Fibroblast of villous mesenchyme (primary cell): Measurements from ENCODE around the gene E2F2. TPM values are rescaled to one million over a fixed set of nuclear protein-coding genes. Genes with fewer than 3 reads are reported as not detected.

ENCODE experiments used
- DNase-seq: peaks from one replicate; pipeline ENCODE4 v3.0.0-alpha.2; 2010; ENCODE audit warnings: low read depth
- H3K4me3 ChIP-seq: 2 replicates; pipeline ENCODE4 v1.5.1; 2011; ENCODE audit warnings: low read depth, mild to moderate bottlenecking, low read length
- total RNA-seq: library from RNA; depleted of rRNA; stranded (reverse); fragments of >200 nt; gene quantifications from 2 replicates; pipeline ENCODE4 v1.2.3, GENCODE V29; 2012
- TF ChIP-seq, protein P1 (sequence below): IDR thresholded peaks from 2 replicates; pipeline ENCODE4 v1.5.1; 2012; ENCODE audit warnings: low read depth, mild to moderate bottlenecking, low read length; ENCODE audit not compliant: insufficient read depth

Gene E2F2
- total RNA-seq, 1 donor, result 2.2 TPM

DNA sequence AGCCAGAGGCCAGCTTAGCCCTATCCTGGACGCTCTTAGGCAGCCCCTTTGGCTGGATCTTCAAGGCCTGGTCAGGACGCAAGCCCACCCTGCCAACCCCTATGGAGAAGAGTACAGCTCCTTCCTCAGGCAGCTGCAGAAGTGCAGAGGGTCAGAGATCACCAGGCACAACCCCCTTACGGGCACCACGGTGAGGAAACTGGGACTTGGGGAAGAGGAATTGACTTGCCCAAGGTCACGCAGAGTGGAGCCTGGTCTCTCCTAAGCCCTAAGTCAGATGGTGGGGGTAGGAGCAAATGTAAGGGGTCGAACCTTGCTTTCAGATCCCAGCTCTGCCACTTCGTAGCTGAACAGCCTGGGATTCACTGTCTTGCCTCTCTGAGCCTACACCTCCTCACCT lies 3.7 kb downstream of the E2F2 start:
- TF ChIP-seq, protein P1, sequence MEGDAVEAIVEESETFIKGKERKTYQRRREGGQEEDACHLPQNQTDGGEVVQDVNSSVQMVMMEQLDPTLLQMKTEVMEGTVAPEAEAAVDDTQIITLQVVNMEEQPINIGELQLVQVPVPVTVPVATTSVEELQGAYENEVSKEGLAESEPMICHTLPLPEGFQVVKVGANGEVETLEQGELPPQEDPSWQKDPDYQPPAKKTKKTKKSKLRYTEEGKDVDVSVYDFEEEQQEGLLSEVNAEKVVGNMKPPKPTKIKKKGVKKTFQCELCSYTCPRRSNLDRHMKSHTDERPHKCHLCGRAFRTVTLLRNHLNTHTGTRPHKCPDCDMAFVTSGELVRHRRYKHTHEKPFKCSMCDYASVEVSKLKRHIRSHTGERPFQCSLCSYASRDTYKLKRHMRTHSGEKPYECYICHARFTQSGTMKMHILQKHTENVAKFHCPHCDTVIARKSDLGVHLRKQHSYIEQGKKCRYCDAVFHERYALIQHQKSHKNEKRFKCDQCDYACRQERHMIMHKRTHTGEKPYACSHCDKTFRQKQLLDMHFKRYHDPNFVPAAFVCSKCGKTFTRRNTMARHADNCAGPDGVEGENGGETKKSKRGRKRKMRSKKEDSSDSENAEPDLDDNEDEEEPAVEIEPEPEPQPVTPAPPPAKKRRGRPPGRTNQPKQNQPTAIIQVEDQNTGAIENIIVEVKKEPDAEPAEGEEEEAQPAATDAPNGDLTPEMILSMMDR, result no peak
- no peak for DNase-seq
- H3K4me3 ChIP-seq, result no peak overlapping the region

DNA sequence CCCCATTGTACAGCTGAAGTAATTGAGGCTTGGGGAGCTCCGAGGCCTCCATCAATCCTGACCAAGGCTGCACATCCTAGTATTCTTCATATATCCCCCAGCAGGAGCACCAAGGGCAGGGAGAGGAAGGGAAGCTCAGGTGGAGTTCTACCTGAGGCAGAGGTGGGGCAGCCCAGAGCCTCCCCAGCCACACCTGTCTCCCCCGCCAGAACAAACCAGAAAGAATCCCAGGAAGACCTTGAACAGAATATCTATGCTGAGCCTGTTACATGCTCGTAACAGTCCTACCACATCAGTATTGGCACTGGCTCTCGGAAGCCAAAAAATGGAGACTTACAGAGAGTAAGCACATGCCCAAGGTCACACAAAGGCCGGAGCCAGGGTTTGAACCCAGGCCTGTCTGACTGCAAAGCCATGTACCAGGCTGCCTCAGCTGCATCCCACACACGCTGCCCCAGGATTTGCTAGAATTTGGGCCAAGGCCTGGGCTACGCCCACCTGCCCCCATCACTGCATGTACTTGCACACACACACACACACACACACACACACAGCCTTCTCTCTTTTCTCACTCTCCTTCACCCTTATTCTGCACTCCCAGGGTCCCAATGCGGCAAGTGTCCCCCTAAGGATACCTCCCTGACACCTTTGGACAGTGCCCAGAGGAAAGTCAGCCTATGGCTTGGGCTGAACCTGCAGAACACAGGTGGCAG lies 4.5 kb downstream of the E2F2 start:
- DNase-seq, result no peak
- no peak overlapping the region for H3K4me3 ChIP-seq
- TF ChIP-seq, protein P1, result no peak

DNA sequence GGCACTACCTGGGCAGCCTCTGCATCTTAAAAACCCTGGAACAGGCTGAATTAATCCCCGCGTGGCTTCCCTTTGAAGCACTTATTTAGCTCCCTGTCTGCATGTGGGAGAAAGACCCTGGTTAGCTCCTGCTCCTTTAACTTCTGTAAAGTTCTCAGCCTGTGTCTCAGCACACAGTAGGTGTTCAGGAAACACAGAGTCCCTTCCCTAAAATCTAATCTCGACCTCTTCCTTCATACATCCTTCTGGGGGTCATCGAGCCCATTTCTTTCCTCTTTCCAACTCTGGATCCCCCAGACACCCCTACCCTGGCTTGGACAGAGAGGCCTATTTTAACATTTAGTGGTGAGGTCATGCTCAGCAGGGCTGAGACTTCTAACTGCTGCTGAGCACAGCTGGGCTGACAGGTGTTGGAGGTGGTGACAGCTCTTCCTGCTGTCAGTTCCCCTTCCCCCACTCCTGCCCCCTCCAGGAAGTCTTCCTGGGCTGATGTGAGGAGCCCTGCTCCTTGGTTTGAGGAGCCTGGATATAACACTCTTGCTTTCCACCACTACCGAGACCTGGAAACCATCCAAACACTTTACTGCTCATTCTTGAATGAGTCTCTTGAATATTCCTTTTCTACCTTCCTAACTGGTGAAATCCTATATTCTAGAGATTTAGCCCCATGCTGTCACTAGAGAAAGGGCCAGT lies 5.3 kb downstream of the E2F2 start:
- no peak overlapping the region for H3K4me3 ChIP-seq
- no peak for DNase-seq
- TF ChIP-seq, protein P1, result no peak

DNA sequence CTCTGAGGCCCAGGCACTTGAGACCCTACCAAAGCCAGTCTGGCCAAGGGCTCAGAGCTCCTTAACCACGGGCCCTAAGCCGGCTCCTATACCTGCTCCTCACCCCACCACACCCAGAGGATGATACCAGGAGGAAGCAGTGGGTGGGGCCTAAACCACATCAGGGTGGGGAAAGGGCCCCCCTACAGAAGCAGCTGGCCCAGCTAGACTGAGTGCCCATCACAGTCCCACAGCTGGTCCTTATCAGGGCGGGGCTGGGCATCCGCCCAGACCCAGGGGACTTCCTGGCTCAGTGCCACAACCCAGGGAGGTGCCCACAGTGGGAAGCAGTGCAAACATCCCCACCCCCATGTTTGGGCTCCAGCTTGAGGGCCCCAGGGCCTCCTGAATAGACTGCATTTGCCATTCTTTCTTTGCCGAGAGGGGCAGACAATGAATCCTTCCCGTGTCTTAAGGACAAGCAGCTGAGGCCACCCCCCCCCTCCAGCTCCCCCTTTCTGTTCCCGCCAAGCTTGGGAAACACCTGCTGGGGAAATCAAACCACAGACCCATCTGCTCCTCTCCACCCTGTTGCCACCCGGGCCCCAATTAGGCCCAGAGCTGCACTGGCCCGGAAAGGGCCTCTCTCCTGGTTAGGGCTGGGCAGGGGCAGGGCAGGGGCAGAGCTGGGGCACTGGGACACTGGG lies 6.2 kb downstream of the E2F2 start:
- TF ChIP-seq, protein P1, result no peak
- DNase-seq, result peak; percentile 17
- no peak overlapping the region for H3K4me3 ChIP-seq

DNA sequence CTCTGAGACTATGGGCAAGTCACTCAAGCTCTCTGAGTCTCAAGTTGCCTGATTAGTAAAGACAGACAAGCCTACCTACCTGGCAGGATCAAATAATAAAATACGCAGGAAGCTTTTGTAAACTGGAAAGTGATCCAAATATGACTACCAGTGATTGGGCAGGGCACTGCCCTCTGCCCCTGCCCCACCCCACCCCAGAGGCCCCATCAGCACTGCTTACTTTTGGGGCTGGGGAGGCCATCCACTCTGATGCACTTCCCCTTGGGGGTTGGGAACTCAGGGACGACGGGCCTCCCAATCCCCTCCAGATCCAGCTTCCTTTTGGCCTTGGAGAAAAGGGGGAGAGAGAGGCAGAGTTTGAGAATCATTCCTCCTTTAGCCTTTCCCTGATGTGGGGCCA lies 6.9 kb downstream of the E2F2 start:
- TF ChIP-seq, protein P1, result no peak
- H3K4me3 ChIP-seq, result no peak overlapping the region
- no peak for DNase-seq

DNA sequence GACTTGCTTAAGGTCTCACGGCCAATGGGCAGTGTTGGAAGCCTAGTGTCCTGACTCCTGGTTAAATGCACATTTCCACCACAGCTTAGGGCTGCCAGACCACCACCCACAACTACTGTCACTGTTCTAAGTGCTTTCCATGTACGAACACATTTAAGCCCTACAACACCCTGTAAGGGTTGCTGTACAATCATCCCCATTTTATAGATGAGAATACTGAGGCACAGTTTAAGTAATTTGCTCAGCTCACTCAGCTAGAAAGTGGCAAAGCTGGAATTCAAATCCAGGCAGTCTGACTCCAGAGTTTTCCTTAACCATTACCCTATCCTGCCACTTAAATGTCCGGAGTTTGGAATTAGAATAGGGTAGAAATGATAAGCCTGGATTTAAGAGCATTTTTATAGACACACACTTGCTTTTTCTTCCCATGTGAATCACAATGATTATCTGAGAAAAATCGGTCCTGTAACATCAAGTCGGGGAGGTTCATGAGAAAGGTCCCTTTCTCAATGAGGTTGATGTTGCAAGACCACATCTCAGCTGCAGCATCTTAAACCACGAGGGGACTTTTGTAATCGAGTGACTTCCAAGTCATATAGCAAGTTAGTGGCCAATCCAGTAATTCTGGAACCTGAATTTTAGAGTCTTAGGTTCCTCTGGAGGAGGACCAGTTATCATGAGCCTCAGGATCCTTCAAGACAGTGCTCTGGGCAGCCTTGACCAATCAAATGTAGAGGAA lies 8.6 kb downstream of the E2F2 start:
- H3K4me3 ChIP-seq, result no peak overlapping the region
- peak; percentile 78 for DNase-seq
- TF ChIP-seq, protein P1, result no peak
